DOHH2 (cell line): ENCODE data around the gene YPEL3.

ENCODE experiments used
- H3F3A ChIP-seq: fragments of 200-600 bp; sonication (generic), shearing (Covaris generic); 2 replicates; pipeline ENCODE4 v1.6.0; 2016; ENCODE audit warnings: antibody characterized with exemption, mild to moderate bottlenecking; ENCODE audit not compliant: control insufficient read depth, insufficient read depth
- H3K27ac ChIP-seq: fragments of 200-600 bp; sonication (generic); 2 replicates; pipeline ENCODE4 v1.5.1; 2014; ENCODE audit warnings: low read depth, mild to moderate bottlenecking, low read length, moderate library complexity
- H3K27me3 ChIP-seq: fragments of 200-600 bp; sonication (generic); 2 replicates; pipeline ENCODE4 v1.6.1; 2014; ENCODE audit warnings: mild to moderate bottlenecking, low read length, mixed read lengths; ENCODE audit not compliant: control insufficient read depth
- H3K36me3 ChIP-seq: fragments of 200-600 bp; sonication (generic); 2 replicates; pipeline ENCODE4 v1.6.1; 2014; ENCODE audit warnings: mild to moderate bottlenecking, low read length, moderate library complexity, mixed read lengths; ENCODE audit not compliant: control insufficient read depth
- H3K4me1 ChIP-seq: fragments of 200-600 bp; sonication (generic); 2 replicates; pipeline ENCODE4 v1.6.1; 2014; ENCODE audit warnings: mild to moderate bottlenecking, low read length, mixed read lengths; ENCODE audit not compliant: control insufficient read depth
- H3K4me2 ChIP-seq: fragments of 200-600 bp; sonication (generic); 2 replicates; pipeline ENCODE4 v1.6.0; 2014; ENCODE audit warnings: mild to moderate bottlenecking, low read length, moderate library complexity
- H3K4me3 ChIP-seq: fragments of 200-600 bp; sonication (generic); 2 replicates; pipeline ENCODE4 v1.5.1; 2014; ENCODE audit warnings: mild to moderate bottlenecking, low read length, mixed read lengths
- H3K79me2 ChIP-seq: fragments of 200-600 bp; sonication (generic); 2 replicates; pipeline ENCODE4 v1.6.1; 2014; ENCODE audit warnings: mild to moderate bottlenecking, low read length, mixed read lengths; ENCODE audit not compliant: control insufficient read depth
- H3K9me2 ChIP-seq: fragments of 200-600 bp; sonication (generic); replicated peaks from 2 replicates; pipeline ENCODE4 v1.6.1; 2014; ENCODE audit warnings: mild to moderate bottlenecking, low read length, mixed read lengths; ENCODE audit not compliant: control insufficient read depth
- H3K9me3 ChIP-seq: fragments of 200-600 bp; sonication (generic); 2 replicates; pipeline ENCODE4 v1.6.1; 2014; ENCODE audit warnings: antibody characterized with exemption, low read length, mixed read lengths; ENCODE audit not compliant: control insufficient read depth, insufficient read depth
- H4K20me1 ChIP-seq: fragments of 200-600 bp; sonication (generic); 2 replicates; pipeline ENCODE4 v1.6.0; 2014; ENCODE audit warnings: low read depth, mild to moderate bottlenecking, antibody characterized with exemption, low read length, moderate library complexity; ENCODE audit not compliant: control insufficient read depth, insufficient read depth
- EZH2phosphoT487 ChIP-seq: fragments of 200-600 bp; sonication (generic); IDR thresholded peaks from 2 replicates; pipeline ENCODE4 v1.6.1; 2017; ENCODE audit warnings: borderline replicate concordance, mild to moderate bottlenecking, antibody characterized with exemption, low read length, moderate library complexity, mixed read lengths
- TF ChIP-seq, protein P1 (sequence below): fragments of 200-600 bp; sonication (generic); IDR thresholded peaks from one replicate; pipeline ENCODE4 v1.5.1; 2014; ENCODE audit warnings: antibody characterized with exemption, mild to moderate bottlenecking, low read depth, low read length; ENCODE audit not compliant: poor library complexity, severe bottlenecking

Gene YPEL3

GRCh38 chr16:30088237-30088831 lies 7.7 kb downstream of the YPEL3 start:
- no peak for TF ChIP-seq EZH2phosphoT487
- TF ChIP-seq, protein P1, sequence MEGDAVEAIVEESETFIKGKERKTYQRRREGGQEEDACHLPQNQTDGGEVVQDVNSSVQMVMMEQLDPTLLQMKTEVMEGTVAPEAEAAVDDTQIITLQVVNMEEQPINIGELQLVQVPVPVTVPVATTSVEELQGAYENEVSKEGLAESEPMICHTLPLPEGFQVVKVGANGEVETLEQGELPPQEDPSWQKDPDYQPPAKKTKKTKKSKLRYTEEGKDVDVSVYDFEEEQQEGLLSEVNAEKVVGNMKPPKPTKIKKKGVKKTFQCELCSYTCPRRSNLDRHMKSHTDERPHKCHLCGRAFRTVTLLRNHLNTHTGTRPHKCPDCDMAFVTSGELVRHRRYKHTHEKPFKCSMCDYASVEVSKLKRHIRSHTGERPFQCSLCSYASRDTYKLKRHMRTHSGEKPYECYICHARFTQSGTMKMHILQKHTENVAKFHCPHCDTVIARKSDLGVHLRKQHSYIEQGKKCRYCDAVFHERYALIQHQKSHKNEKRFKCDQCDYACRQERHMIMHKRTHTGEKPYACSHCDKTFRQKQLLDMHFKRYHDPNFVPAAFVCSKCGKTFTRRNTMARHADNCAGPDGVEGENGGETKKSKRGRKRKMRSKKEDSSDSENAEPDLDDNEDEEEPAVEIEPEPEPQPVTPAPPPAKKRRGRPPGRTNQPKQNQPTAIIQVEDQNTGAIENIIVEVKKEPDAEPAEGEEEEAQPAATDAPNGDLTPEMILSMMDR: no peak

GRCh38 chr16:30087181-30087898 lies 8.7 kb downstream of the YPEL3 start:
- no peaks in the 10 kb centered on the region for H3K79me2 ChIP-seq
- H3K36me3 ChIP-seq: peaks cover 32% of the 10 kb centered on the region
- H3K4me3 ChIP-seq: no peak overlapping the region
- no peaks in the 10 kb centered on the region for H3K27me3 ChIP-seq
- TF ChIP-seq, protein P1: no peak
- no peak for TF ChIP-seq EZH2phosphoT487
- 0 out of 2 replicates have a peak, but pooled peaks cover 6% of the 10 kb centered on the region for H3F3A ChIP-seq
- H3K9me2 ChIP-seq: no peaks in the 10 kb centered on the region
- no peak overlapping the region for H3K4me2 ChIP-seq
- H4K20me1 ChIP-seq: no peaks in the 10 kb centered on the region
- peaks cover 24% of the 10 kb centered on the region for H3K4me1 ChIP-seq
- H3K27ac ChIP-seq: no peak overlapping the region
- no peaks in the 10 kb centered on the region for H3K9me3 ChIP-seq

More at GRCh38 chr16:30088237-30088831, 7.7 kb downstream of the YPEL3 start:
- Histone ChIP-seq H3K79me2 (no peaks in the 10 kb centered on the region), H3K9me3 (no peaks in the 10 kb centered on the region), H3K4me3 (no peak overlapping the region), H3K36me3 (peaks cover 22% of the 10 kb centered on the region), H3K9me2 (no peaks in the 10 kb centered on the region), H4K20me1 (no peaks in the 10 kb centered on the region), H3K4me1 (peaks cover 34% of the 10 kb centered on the region), H3F3A (peaks cover 11% of the 10 kb centered on the region; the same call in 1 of the 2 replicates), H3K4me2 (no peak overlapping the region), H3K27ac (no peak overlapping the region), H3K27me3 (no peaks in the 10 kb centered on the region)

GRCh38 chr16:30086291-30087140 lies 9.5 kb downstream of the YPEL3 start:
- H3K79me2 ChIP-seq: no peaks in the 10 kb centered on the region
- no peaks in the 10 kb centered on the region for H3K9me3 ChIP-seq
- no peak overlapping the region for H3K4me3 ChIP-seq
- H3K9me2 ChIP-seq: no peaks in the 10 kb centered on the region
- H3F3A ChIP-seq: 0 out of 2 replicates have a peak, but pooled peaks cover 6% of the 10 kb centered on the region
- peaks cover 19% of the 10 kb centered on the region for H3K4me1 ChIP-seq
- H3K36me3 ChIP-seq: peaks cover 36% of the 10 kb centered on the region
- H3K27me3 ChIP-seq: no peaks in the 10 kb centered on the region
- TF ChIP-seq EZH2phosphoT487: no peak
- TF ChIP-seq, protein P1: no peak
- no peak overlapping the region for H3K4me2 ChIP-seq
- H3K27ac ChIP-seq: no peak overlapping the region
- H4K20me1 ChIP-seq: no peaks in the 10 kb centered on the region
